NCI-H128 (cell line): ENCODE measurements around the gene KPNA2.
A peak's percentile ranks its signal among the peaks of the same experiment; 100 is the strongest.
"Not testable (repeated sequence)": the region's sequence is repeated elsewhere in the genome, so short reads cannot be mapped to it uniquely, and the experiment has no call there.

Source experiments
- DNase-seq: peaks from one replicate; lab custom pipeline; 2025; ENCODE audit not compliant: unreplicated experiment; lab: John Stamatoyannopoulos, UW

Gene KPNA2

DNA sequence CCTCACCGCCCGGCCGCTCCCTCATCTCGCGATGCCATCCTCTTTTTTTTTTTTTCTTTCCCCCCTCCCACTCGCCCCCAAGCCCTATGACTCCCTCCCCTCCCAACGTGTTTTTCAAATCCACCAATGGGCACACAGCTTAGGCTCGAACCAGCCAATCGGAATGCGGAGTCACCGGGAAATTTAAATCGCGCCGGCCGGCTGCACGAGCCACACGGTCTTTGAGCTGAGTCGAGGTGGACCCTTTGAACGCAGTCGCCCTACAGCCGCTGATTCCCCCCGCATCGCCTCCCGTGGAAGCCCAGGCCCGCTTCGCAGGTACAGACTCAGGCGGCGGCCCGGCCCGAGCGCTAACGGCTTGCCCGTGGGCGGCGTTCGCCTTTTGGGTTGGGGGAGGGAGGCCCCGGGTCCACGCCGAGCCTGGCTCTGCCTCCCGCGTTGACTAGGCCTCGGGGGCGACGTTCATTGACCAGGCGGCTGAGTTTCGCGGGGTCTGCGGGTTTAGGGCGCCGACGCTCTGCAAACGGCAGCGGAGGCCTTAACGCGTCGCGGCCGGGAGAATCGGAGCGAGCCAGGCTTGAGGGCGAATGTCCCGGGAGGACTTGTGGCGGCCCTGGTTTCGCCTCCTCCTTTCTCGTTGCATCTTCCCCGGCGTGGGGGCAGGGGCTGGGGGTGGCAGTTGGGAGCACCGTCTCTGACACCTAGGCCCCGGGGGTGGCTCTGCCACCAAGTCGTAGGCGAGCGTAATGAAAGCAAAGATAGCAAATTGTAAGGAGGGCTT is at the start of gene KPNA2:
Gene KPNA2 (plus strand): TSS at position 213 of the 781 bp plus-strand sequence. CDS start 1,398 bp downstream, outside the sequence.
- DNase-seq, result peak; percentile 96

DNA sequence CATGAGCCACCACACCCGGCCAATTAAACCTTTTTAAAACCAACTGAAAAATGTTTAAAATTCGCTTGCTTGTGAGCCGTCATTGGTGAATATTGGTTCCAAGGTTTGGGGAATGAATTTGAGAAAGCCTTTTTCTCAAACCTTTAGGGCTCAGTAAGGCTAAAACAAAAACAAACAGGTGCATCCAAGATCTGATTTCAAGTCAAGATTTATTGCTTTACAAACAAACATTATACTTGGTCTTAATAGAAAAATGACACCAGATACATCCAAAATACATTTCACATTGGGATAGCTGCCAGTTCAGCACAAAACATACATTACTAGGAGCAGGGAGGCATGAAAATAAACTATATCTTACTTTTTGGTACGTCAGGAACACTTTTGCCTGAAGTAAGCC is 44.6 kb upstream of the KPNA2 start:
- DNase-seq, result no peak

DNA sequence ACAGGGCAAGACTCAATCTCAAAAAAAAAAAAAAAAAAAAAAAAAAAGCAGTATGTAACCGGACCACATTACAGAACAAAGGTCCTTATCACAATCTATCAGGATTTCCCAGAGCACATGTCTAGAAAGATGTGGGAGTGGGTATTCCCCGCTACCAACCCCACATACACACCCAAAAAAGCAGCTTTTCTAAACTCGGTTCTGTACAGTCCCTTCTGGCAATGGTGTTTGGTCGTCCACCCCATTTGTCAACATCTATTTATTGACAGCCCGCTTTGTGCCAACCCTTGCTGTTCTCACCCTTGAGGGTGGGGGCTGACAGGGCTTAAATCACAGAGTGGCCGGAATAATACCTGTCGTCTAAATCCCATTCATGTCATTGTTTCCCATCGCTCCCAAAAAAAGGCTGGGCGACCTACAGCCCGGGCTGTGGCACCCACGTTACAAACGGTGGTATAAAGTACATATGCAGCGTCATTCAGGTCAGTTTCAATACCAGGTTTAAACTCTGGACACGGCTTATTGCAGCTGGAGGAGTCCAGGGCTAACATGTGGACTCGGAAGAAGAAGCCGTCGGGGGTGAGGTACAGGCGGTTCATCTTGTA is 42.9 kb upstream of the KPNA2 start:
- DNase-seq, result no peak

DNA sequence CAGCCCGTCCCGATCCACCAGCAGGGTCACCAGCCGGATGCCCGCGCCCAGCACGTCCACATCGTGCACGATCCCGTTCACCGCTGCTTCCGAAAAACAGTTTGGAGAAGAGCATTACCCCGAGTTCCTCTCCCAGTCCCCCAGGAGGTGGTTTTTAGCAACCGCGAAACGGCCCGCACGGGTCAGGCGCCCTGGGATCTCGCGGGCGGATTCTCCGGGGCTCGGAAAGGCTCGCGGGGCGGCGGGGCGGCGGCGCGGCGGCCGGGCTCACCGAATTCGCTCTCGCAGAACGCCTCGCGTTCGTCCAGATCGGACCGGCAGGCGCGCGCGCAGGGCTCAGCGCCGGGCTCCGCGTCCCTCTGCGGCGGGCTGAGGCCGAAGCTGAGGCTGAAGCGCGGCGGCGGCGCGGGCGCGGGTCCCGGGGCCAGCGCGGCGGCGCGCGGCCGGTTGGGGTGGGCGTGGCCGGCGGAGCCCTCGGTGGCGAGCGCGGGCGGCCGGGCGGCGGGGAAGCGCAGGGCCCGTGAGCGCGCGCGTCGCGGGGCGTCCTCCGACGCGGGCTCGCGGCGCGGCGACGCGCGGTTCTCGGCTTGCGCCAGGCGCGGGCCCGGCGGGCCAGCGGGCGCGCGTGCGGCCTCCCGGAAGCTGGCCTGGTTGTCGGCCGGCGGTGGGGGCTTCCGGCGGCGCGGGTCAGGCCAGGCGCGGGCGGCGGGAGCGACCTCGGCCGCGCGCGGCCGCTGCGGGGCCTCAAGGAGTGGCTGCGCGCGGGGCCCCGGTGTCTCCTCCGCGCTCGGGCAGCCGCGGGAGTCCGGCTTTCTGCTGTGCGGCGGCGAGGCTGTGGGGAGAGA is 42.2 kb upstream of the KPNA2 start:
- DNase-seq, result peak; percentile 27

DNA sequence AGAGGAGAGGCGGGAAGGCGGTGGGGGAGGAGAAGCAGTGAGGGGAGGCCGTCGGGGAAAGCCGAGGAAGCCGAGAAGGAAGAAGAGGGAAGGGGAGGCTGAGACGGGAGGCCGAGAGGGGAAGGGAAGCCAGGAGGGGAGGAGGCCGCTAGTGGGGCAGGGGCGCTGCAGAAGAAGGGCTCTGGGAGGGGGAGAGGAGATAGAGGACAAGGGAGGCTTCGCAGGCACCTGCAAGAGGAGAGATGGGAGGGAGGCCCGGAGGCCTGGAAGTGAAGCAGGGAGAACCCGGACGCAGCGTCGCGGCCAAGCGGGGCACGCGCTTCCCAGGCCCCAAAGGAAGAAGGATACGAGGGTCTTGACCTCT is 41.6 kb upstream of the KPNA2 start:
- DNase-seq, result no peak

DNA sequence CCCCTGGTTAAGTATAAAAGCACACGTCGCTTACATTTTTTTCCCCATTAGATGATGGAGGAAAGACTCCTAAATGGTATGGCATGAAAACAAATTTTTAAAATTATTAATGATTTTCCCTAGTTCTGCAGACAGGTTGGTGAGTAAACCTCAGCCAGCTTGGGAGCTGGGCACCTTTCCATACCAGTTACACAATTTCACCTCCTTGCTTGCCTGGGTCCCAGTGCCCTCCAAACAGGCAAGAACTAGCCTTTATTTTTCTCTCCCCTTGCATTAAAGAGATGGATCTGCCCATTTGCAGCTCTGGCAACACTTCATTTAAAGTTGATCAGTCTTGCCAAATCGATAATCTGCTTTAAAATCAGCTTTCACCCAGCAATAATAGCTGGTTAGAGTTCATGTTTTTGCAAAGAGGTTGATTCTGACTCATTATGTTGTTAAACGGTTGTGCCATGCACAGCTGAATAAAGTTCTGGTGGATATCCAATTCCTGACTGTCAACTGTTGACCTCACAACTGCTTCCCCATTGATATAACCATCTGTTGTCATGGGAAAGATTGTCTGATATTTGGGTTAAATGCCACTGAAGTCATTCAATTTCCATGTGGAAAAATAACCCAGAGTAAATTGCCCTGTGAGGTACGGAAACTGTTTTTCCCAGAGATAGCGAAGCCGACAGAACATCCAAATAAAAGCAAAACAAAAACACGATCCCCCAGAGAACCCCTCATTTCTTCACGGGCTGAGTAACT is 40.5 kb upstream of the KPNA2 start:
- DNase-seq, result no peak

DNA sequence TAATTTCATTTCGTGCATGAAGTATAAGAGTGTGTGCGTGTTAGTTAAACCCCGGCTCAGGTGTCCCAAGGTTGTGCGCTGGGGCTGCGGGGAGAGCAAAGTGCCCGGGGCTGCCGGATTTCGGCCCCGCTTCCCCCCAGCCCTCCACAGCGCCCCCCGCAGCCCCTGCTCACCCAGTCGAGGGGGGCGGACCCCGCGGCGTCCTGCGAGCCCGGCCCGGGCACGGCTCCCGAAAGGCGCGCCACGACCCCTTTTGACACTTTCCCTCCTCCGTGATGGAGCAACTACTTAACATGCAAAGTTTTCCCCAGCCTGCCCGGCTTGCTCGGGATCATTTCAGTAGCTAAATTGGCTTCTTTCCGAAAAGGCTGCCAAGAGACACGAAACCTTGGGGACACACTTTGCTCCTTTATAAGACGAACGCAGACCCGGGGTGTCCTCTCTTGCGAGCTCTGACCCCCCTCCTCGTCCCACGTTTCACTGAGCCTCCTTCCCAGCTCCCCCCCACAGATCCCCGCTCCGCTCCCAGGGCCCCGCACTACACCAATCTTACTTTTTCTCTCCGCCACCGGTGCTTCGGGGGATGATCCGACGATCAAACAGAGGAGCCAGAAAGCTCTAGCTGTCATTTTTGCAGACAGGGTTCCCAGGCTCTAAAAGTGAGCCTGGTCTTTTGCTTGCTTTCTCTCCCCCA is 39.8 kb upstream of the KPNA2 start:
- no peak for DNase-seq

DNA sequence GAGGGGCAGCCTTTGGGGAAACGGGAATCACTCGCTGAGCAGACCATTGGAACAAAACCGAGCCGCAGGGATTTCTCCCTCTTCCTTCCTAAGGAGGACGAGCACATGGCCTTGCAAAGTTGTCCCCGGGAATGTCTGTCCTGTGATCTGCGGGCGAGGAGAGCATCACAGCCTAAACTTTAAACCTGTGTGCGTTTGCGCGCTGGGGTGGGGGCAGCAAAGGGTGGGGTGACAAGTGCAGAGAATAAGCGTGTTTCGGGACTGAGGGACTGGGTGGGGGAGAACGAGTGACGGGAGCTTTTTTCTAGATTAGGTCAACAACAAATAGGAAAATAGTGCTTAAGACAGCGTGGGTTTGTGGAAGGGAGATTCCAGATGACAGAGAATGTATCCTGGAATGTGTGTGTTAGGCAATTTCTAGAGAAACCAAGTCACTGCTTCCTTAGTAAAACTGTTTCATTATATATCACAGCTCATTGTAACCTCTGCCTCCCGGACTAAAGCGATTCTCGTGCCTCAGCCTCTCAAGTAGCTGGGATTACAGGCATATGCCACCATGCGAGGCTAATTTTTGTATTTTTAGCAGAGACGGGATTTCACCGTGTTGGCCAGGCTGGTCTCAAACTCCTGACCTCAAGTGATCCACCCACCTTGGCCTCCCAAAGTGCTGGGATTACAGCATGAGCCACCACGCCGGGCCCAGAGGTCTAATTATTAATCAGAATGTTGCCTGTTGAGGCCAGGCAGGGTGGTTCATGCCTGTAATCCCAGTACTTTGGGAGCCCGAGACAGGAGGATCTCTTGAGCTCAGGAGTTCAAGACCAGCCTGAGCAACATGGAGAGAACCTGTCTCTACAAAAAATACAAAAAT is 39.0 kb upstream of the KPNA2 start, which contains the start of gene C17orf58:
Gene C17orf58 (minus strand): TSS at position 169 of the 871 bp plus-strand sequence. CDS start 271 bp downstream, outside the sequence.
- DNase-seq, result not testable (repeated sequence)

DNA sequence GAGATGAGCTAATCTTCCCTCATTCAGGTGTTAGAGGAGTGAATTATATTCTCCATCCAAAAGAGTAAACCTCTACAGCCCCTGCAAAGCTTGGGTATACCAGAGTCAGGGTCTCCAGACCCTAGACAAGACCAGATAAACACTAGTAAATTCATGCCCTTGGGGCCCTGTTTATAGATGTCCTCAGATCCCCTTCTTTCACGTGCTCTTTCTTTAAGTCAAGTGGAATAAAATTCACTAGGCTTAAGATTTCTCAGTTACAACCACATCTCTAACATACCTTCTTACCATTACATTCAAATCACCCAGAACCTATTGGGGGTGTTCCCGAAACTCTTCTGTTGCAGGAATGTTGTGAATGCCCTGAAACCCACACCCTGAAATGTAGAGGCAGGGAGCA is 37.1 kb upstream of the KPNA2 start:
- no peak for DNase-seq

DNA sequence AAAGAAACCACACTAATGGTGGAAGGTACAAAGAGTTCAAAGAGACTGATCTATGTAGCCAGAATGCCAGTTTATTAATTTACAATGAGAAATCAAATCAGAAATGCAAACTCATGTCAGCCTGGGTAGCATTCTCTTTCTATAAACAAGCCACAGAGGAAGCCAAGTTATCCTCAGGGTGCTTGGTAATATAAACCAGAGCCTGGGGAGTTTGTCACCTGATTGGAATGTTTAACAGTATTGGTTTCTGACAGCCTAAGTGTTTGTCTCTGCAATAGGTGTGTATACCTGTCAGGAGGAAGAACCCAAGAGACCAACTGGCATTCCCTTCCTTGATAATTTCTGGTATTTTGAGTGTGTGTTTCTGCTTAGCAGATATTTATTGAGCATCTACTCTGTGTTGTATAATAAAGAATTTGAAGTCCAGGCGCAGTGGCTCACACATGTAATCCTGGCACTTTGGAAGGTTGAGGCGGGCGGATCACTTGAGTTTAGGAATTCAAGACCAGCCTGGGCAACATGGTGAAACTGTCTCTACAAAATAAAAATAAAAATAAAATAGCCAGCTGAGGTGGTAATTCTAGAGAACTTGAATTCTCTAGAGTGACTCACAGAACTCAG is 36.1 kb upstream of the KPNA2 start:
- DNase-seq, result no peak

DNA sequence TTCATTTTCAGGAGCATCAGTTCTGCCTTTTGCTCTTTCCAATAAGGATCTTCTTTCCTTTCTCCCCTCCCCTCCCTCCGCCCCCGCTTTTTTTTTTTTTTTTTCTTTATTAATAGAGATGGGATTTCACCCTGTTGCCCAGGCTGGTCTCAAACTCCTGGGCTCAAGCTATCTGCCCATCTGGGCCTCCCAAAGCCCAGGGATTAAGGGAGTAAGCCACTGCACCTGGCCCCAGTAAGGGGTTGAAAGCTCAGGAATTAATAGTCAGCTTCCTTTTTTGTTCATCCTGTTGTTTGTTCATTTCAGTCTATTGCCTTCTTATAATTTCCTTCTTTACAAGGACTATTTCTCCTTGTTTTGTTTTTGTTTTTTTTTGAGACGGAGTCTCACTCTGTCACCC is 31.3 kb upstream of the KPNA2 start:
- no peak for DNase-seq

DNA sequence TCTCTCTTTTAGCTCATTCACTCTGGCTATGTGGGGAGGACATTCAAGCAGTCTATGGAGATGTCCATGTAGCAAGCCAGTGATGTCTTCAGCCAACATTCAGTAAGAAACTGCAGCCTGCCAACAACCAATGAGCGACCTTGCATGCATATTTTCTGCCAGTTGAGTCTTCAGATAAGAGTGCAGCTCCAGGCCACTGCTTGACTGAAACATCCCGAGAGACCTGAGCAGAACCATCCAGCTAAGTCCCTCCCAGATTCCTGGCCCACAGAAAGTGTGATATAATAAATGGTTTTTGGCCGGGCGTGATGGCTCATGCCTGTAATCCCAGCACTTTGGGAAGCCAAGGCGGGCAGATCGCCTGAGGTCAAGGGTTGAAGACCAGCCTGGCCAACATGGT is 28.7 kb upstream of the KPNA2 start:
- DNase-seq, result no peak

DNA sequence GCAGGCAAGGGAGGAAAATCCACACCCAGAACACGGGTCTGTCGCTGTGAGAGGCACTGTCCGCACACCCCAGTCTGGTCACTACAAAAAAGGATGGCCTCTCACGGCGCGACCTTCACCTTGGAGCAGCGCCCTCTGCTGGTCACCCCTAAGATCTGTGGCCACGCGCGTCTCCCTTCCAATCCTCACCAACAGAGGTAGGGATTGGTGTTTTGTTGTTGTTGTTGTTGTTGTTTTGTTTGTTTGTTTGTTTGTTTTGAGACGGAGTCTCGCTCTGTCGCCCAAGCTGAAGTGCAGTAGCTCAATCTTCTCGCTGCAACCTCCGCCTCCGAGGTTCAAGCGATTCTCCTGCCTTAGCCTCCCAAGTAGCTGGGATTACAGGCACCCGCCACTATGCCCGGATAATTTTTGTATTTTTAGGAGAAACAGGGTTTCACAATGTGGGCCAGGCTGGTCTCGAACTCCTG is 24.3 kb upstream of the KPNA2 start:
- DNase-seq, result no peak

DNA sequence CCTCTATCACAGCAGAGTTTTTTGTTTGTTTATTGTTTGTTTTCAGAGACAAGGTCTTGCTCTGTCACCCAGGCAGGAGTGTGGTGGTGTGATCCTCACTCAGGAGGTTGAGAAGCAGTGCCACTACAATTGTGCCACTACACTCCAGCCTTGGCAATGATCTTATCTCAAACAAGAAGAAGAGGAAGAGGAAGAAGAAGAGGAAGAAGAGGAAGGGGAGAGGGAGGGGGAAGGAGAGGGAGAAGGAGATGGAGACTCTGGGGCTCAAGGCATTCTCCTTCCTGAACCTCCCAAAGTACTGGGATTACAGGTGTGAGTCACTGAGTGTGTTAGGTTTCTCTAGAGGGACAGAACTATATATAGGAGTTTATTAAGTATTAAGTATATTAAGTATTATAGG is 22.1 kb upstream of the KPNA2 start:
- no peak for DNase-seq

DNA sequence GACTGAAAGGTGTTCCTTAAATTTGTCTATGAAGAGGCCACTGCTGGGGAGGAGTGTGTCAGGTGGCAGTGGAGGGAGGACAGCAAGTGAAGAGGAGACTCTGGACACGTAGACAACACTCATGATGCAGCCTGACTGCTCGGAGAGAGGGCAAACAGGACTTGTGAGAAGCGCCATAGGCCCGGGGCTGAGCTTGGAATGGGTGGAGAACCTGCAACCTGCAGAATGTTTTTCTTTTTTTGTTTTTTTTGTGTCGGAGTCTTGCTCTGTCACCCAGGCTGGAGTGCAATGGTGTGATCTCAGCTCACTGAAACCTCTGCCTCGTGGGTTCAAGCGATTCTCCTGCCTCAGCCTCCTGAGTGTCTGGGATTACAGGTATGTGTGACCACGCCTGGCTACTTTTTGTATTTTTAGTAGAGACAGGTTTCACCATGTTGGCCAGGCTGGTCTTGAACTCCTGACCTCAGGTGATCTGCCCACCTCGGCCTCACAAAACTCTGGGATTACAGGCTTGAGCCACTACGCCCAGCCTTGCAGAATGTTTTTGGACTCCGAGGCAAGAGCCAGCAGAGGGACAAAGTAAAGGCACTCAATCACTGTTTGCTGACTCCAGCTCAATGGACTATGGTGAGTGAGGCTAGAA is 20.3 kb upstream of the KPNA2 start:
- DNase-seq, result no peak

DNA sequence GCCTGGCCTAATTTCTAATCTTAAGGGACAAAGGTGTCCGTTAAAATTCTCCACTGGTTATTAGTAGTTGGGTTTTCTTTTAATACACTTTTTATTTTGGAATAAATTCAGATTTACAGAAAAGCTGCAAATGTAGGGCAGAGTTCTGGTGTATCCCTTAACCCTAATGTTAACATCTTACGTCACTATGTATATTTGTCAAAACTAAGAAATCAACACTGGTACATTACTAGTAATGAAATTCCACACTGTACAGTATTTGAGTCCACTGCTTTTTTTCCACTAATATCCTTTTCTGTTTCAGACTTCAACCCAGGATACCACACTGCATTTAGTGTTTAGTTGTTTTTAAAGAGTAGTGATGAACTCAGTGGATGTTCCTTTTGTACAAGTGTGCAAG is 18.7 kb upstream of the KPNA2 start:
- DNase-seq, result no peak

DNA sequence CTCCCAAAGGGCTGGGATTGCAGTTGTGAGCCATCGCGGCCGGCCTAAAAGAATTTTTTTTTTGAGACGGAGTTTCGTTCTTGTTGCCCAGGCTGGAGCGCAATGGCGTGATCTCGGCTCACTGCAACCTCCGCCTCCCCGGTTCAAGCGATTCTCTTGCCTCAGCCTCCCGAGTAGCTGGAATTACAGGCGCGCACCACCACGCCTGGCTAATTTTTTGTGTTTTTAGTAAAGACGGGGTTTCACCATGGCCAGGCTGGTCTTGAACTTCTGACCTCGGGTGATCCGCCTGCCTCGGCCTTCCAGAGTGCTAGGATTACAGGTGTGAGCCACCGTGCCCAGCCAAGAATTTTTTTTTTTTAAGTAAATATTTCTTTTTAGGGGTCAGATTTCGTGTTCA is 17.0 kb upstream of the KPNA2 start:
- not testable (repeated sequence) for DNase-seq

DNA sequence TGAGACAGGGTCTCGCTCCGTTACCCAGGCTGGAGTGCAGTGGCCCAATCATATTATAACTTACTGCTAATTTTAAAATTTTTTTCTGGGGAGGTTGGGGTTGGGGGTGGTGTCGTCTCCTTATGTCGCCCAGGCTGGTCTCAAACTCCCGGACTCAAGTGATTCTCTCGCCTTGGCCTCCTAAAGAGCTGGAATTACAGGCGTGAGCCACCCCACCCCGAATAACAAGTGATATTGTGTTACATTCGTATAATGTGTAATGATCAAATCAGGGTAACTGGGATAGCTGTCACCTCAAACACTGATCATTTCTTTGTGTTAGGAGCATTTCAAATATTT is 16.2 kb upstream of the KPNA2 start:
- DNase-seq, result no peak
